HepG2 (cell line): ENCODE data around the gene PPP2R5D. TPM values are rescaled to one million over a fixed set of nuclear protein-coding genes. Genes with fewer than 3 reads are reported as not detected.

Experiments
- AGO2 ChIP-seq: fragments of 200-400 bp; formaldehyde crosslinking; optimal IDR thresholded peaks from 2 replicates; pipeline ENCODE3; 2017; ENCODE audit warnings: mild to moderate bottlenecking, low read depth, low read length, moderate library complexity
- FLYWCH1 ChIP-seq: sonication (generic); formaldehyde crosslinking; IDR thresholded peaks from 2 replicates; pipeline ENCODE4 v1.8.1; 2023; ENCODE audit warnings: mild to moderate bottlenecking, missing genetic modification reagents
- IRF2 ChIP-seq: IDR thresholded peaks from 2 replicates; pipeline ENCODE4 v1.6.1; 2018; ENCODE audit warnings: missing genetic modification reagents, missing compliant biosample characterization
- POLR2AphosphoS5 ChIP-seq: IDR thresholded peaks from 2 replicates; pipeline ENCODE4 v1.6.1; 2012; ENCODE audit warnings: low read depth, low read length
- PPARG ChIP-seq: conservative IDR thresholded peaks from 2 replicates; pipeline ENCODE4 v1.6.1; 2016; ENCODE audit warnings: missing biosample characterization, missing genetic modification reagents
- RBM22 ChIP-seq: fragments of 200-400 bp; formaldehyde crosslinking; optimal IDR thresholded peaks from 2 replicates; pipeline ENCODE3; 2017; ENCODE audit warnings: mild to moderate bottlenecking, low read length, moderate library complexity
- SMC3 ChIP-seq: IDR thresholded peaks from 2 replicates; pipeline ENCODE4 v1.6.1; 2011; ENCODE audit warnings: low read length, improper control_type of control experiment
- SP5 ChIP-seq: IDR thresholded peaks from 2 replicates; pipeline ENCODE4 v1.6.1; 2016; ENCODE audit warnings: low read depth, borderline replicate concordance
- TAF1 ChIP-seq: sonication (generic); formaldehyde crosslinking; IDR thresholded peaks from 2 replicates; pipeline ENCODE4 v1.4.0; 2020; ENCODE audit warnings: missing genetic modification reagents
- ZFX ChIP-seq: sonication (generic); formaldehyde crosslinking; IDR thresholded peaks from 2 replicates; pipeline ENCODE4 v1.4.0; 2020; ENCODE audit warnings: mild to moderate bottlenecking, low read depth, missing genetic modification reagents, moderate library complexity
- ZNF124 ChIP-seq: sonication (generic); formaldehyde crosslinking; IDR thresholded peaks from 2 replicates; pipeline ENCODE4 v1.4.0; 2020; ENCODE audit warnings: missing genetic modification reagents
- ZNF232 ChIP-seq: sonication (generic); formaldehyde crosslinking; IDR thresholded peaks from 2 replicates; pipeline ENCODE4 v1.4.0; 2020; ENCODE audit warnings: missing genetic modification reagents, borderline replicate concordance
- ZNF792 ChIP-seq: IDR thresholded peaks from 2 replicates; pipeline ENCODE4 v1.6.1; 2016
- polyA plus RNA-seq, 8 experiments: library from polyadenylated mRNA; depleted of rRNA in 3 of 8; stranded (reverse) in 7 of 8; unstranded in 1 of 8; fragments of >200 nt; fragmentation: Illumina TruSeq in 4 of 8; extraction: Trizol in 4 of 8; gene quantifications; 2 replicates each; pipeline versions ENCODE4 v1.2.1 to v1.2.3, GENCODE V29; 2011 to 2016; ENCODE audit warnings: low read depth in 4 of 8, missing spikeins in 1 of 8, mixed read lengths in 1 of 8; ENCODE audit not compliant: insufficient read depth in 1 of 8
- total RNA-seq, 5 experiments: library from RNA; depleted of rRNA; stranded (reverse); fragments of >200 nt; fragmentation: Illumina TruSeq; extraction: Trizol; gene quantifications; 2 replicates each; pipeline ENCODE4 v1.2.3, GENCODE V29; 2016; ENCODE audit warnings: low read depth in 1 of 5
- TF ChIP-seq, protein P1 (sequence below): sonication (generic); formaldehyde crosslinking; IDR thresholded peaks from 2 replicates; pipeline ENCODE4 v1.4.0; 2020; ENCODE audit warnings: missing genetic modification reagents, borderline replicate concordance
- TF ChIP-seq, protein P2 (sequence below): sonication (generic); formaldehyde crosslinking; IDR thresholded peaks from 2 replicates; pipeline ENCODE4 v1.4.0; 2020; ENCODE audit warnings: mild to moderate bottlenecking, missing genetic modification reagents, borderline replicate concordance
- TF ChIP-seq, protein P3 (sequence below): sonication (generic); formaldehyde crosslinking; IDR thresholded peaks from 2 replicates; pipeline ENCODE4 v1.5.1; 2020; ENCODE audit warnings: missing genetic modification reagents, mild to moderate bottlenecking, borderline replicate concordance
- TF ChIP-seq, protein P4 (sequence below): sonication (generic); formaldehyde crosslinking; IDR thresholded peaks from 2 replicates; pipeline ENCODE4 v1.4.0; 2020; ENCODE audit warnings: low read depth, mild to moderate bottlenecking, missing genetic modification reagents

Gene PPP2R5D
- total and polyA plus RNA-seq, 2 of the 13 experiments (the other 11 are each of a cell fraction or from before 2014, with no cell fraction given) = 53.7 to 60.4 TPM

DNA sequence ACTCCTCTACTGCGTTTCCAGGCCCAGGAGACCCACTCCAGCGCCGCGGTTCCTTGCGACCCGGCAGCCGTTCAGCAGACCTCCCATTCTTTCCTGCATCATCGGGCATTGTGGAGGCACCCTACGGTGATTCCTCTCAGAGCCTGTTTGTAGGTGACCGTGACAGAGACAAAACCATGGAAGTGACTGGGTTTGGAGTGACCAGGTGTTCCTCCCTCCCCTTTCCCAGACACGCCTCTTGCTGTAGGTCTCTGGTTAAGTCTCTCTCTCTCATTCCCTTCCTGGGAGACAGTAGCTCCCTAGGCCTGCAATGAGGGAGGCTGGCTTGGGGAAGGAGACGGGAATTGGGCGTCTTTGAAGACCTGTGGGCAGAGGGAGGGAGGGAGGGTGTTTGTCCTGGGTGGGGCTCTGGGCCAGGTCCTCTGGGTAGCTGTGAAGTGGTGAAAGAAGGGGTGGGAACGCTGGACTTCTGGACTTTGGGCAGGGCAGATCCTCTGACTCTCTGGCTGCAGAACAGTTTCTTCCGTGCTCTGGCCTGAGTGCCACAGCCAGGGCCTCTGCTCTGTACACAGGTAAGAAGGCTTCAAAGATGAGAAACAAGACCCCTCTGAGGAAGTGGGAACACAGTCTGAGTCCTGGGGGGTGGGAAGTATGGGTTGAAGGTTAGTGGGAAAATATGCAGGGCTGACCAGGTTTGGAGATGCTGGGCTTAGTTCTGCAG, 75.8 kb downstream of the PPP2R5D start (continued):
- TF ChIP-seq, protein P1, sequence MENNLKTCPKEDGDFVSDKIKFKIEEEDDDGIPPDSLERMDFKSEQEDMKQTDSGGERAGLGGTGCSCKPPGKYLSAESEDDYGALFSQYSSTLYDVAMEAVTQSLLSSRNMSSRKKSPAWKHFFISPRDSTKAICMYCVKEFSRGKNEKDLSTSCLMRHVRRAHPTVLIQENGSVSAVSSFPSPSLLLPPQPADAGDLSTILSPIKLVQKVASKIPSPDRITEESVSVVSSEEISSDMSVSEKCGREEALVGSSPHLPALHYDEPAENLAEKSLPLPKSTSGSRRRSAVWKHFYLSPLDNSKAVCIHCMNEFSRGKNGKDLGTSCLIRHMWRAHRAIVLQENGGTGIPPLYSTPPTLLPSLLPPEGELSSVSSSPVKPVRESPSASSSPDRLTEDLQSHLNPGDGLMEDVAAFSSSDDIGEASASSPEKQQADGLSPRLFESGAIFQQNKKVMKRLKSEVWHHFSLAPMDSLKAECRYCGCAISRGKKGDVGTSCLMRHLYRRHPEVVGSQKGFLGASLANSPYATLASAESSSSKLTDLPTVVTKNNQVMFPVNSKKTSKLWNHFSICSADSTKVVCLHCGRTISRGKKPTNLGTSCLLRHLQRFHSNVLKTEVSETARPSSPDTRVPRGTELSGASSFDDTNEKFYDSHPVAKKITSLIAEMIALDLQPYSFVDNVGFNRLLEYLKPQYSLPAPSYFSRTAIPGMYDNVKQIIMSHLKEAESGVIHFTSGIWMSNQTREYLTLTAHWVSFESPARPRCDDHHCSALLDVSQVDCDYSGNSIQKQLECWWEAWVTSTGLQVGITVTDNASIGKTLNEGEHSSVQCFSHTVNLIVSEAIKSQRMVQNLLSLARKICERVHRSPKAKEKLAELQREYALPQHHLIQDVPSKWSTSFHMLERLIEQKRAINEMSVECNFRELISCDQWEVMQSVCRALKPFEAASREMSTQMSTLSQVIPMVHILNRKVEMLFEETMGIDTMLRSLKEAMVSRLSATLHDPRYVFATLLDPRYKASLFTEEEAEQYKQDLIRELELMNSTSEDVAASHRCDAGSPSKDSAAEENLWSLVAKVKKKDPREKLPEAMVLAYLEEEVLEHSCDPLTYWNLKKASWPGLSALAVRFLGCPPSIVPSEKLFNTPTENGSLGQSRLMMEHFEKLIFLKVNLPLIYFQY (CRISPR knock-in tag) = no peak
- peak; percentile 80 for TF ChIP-seq ZFX (CRISPR knock-in tag)
- TF ChIP-seq IRF2 = no peak
- no peak for TF ChIP-seq RBM22
- TF ChIP-seq, protein P2, sequence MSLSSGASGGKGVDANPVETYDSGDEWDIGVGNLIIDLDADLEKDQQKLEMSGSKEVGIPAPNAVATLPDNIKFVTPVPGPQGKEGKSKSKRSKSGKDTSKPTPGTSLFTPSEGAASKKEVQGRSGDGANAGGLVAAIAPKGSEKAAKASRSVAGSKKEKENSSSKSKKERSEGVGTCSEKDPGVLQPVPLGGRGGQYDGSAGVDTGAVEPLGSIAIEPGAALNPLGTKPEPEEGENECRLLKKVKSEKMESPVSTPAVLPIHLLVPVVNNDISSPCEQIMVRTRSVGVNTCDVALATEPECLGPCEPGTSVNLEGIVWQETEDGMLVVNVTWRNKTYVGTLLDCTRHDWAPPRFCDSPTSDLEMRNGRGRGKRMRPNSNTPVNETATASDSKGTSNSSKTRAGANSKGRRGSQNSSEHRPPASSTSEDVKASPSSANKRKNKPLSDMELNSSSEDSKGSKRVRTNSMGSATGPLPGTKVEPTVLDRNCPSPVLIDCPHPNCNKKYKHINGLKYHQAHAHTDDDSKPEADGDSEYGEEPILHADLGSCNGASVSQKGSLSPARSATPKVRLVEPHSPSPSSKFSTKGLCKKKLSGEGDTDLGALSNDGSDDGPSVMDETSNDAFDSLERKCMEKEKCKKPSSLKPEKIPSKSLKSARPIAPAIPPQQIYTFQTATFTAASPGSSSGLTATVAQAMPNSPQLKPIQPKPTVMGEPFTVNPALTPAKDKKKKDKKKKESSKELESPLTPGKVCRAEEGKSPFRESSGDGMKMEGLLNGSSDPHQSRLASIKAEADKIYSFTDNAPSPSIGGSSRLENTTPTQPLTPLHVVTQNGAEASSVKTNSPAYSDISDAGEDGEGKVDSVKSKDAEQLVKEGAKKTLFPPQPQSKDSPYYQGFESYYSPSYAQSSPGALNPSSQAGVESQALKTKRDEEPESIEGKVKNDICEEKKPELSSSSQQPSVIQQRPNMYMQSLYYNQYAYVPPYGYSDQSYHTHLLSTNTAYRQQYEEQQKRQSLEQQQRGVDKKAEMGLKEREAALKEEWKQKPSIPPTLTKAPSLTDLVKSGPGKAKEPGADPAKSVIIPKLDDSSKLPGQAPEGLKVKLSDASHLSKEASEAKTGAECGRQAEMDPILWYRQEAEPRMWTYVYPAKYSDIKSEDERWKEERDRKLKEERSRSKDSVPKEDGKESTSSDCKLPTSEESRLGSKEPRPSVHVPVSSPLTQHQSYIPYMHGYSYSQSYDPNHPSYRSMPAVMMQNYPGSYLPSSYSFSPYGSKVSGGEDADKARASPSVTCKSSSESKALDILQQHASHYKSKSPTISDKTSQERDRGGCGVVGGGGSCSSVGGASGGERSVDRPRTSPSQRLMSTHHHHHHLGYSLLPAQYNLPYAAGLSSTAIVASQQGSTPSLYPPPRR (CRISPR knock-in tag) = no peak; the same call in none of the 2 replicates
- TF ChIP-seq ZNF792 = peak; percentile 65; the same call in 1 of the 2 replicates
- peak; percentile 84 for TF ChIP-seq POLR2AphosphoS5
- peak; percentile 13 for TF ChIP-seq ZNF124 (CRISPR knock-in tag)
- TF ChIP-seq, protein P3, sequence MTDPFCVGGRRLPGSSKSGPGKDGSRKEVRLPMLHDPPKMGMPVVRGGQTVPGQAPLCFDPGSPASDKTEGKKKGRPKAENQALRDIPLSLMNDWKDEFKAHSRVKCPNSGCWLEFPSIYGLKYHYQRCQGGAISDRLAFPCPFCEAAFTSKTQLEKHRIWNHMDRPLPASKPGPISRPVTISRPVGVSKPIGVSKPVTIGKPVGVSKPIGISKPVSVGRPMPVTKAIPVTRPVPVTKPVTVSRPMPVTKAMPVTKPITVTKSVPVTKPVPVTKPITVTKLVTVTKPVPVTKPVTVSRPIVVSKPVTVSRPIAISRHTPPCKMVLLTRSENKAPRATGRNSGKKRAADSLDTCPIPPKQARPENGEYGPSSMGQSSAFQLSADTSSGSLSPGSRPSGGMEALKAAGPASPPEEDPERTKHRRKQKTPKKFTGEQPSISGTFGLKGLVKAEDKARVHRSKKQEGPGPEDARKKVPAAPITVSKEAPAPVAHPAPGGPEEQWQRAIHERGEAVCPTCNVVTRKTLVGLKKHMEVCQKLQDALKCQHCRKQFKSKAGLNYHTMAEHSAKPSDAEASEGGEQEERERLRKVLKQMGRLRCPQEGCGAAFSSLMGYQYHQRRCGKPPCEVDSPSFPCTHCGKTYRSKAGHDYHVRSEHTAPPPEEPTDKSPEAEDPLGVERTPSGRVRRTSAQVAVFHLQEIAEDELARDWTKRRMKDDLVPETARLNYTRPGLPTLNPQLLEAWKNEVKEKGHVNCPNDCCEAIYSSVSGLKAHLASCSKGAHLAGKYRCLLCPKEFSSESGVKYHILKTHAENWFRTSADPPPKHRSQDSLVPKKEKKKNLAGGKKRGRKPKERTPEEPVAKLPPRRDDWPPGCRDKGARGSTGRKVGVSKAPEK (CRISPR knock-in tag) = peak; percentile 85
- peak; percentile 19 for TF ChIP-seq AGO2
- TF ChIP-seq SMC3 = 0 out of 2 replicates have a peak, but pooled peaks have one; percentile 1
- peak; percentile 98 for TF ChIP-seq SP5 (CRISPR knock-in tag)
- TF ChIP-seq ZNF232 (CRISPR knock-in tag) = no peak
- TF ChIP-seq FLYWCH1 = 0 out of 2 replicates have a peak, but pooled peaks have one; percentile 32
- peak; percentile 76 for TF ChIP-seq PPARG (CRISPR knock-in tag)
- TF ChIP-seq TAF1 (CRISPR knock-in tag) = peak; percentile 68; the same call in 1 of the 2 replicates
- TF ChIP-seq, protein P4, sequence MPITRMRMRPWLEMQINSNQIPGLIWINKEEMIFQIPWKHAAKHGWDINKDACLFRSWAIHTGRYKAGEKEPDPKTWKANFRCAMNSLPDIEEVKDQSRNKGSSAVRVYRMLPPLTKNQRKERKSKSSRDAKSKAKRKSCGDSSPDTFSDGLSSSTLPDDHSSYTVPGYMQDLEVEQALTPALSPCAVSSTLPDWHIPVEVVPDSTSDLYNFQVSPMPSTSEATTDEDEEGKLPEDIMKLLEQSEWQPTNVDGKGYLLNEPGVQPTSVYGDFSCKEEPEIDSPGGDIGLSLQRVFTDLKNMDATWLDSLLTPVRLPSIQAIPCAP (CRISPR knock-in tag) = 0 out of 2 replicates have a peak, but pooled peaks have one; percentile 32
